ENCODE data around the gene OR51Q1. TPM values are rescaled to one million over a fixed set of nuclear protein-coding genes. Genes with fewer than 3 reads are reported as not detected.

The OR51Q1 gene, protein sequence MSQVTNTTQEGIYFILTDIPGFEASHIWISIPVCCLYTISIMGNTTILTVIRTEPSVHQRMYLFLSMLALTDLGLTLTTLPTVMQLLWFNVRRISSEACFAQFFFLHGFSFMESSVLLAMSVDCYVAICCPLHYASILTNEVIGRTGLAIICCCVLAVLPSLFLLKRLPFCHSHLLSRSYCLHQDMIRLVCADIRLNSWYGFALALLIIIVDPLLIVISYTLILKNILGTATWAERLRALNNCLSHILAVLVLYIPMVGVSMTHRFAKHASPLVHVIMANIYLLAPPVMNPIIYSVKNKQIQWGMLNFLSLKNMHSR
- not detected for total RNA-seq

DNA sequence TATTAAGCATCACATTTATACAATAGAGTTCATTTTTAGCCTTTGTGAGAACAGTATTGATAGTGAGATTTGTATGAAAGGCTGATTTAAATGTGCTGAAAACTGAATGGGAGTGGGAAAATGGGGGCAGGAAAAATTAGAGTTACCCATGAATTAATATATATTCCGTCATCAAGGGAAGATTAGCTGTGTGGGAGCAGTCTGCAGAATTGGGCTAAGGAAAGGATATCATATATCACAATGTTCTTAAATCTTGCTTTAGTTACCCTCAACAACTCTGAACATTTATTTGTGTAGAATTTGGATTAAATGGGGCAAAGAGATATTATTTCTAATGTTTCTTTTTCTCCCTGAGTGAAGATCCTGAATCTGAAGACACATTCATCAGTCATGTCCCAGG, at the start of gene OR51Q1:
Gene OR51Q1, plus strand, starts transcription at position 301 of the 400 bp plus-strand sequence. Its CDS starts 90 bp downstream, at position 391.

DNA sequence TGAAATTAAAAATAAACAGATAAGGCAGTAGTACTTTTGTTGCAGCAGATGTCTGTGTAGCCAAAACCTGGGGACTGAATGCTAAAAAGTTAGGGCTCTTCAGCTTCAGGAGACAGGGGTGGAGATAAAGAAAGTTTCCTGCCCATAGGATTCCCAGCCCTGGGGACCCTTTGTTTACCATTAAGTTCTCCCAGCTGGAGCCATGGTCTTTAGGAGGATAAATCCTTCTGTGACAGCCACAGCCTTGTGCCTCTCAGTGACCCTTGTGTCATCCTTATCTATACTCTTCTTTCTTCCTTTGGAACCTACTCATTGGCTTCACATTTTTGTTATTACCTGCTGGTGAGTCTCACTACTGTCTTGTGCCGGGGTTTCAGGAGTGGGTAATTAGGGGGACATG, 38.3 kb upstream of the OR51Q1 start, which contains the start of gene OR51M1:
Gene OR51M1, plus strand, starts transcription at position 237 of the 400 bp plus-strand sequence. CDS start 5,587 bp downstream, outside the sequence.

DNA sequence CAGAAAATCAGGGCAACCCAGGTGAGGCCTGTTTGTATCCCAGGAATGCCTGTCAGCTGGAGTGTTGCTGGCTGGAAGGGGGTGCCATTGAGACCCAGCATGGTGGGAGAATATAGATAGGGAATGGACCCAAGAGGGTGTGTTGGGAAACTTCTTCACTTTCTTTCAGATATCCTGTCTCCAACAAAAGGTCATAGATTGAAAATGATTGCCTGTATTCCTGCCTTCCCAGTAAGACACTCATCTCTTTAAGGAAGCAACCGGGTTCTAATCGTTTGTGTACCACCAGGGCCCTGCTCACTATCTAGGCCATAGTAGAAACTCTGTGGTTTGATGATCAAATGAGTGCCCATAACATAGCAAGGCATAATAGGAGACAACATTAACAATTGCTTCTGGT, 19.5 kb downstream of the OR51Q1 start, which contains the start of gene OR51I1:
Gene OR51I1, minus strand, starts transcription at position 101 of the 400 bp plus-strand sequence. Its CDS starts 0 bp downstream, at position 101.

DNA sequence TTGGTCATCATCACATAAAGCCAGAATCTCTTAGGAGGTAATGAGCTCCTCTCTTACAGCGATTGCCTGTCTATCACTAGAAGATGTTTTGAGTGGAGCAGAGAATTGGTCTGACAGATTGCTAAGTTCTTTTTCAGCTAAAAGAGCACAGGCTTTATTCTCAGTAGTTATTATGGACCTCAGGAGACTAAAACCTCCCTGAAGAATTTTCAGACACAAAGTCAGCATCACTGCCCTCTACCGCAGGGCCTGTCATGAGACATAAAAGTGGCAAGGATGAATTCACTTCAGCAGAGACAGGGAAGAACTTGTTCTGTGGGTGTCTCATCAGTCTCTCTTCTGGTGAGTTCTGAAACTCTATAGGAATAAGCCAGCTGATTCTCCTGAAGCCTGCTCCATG, 27.1 kb downstream of the OR51Q1 start, which contains the start of gene OR51I2:
Gene OR51I2, plus strand, starts transcription at position 301 of the 400 bp plus-strand sequence. CDS start 4,166 bp downstream, outside the sequence.

Other genes starting within 250 kb of the OR51Q1 start
- not detected for gene OR51V1, start 221.4 kb upstream of the OR51Q1 start, total RNA-seq
- 550 TPM for gene HBB, start 195.0 kb upstream of the OR51Q1 start, total RNA-seq
- gene HBD, start 187.6 kb upstream of the OR51Q1 start, total RNA-seq, result not detected
- gene HBG1, start 172.3 kb upstream of the OR51Q1 start, total RNA-seq, result 3.5 TPM
- gene HBG2, start 167.3 kb upstream of the OR51Q1 start, total RNA-seq, result 2,344 TPM
- 13.8 TPM for gene HBE1, start 152.2 kb upstream of the OR51Q1 start, total RNA-seq
- not detected for gene OR51B4, start 120.2 kb upstream of the OR51Q1 start, total RNA-seq
- gene OR51B2, start 97.8 kb upstream of the OR51Q1 start, total RNA-seq, result 0.46 TPM
- gene OR51B5, start 78.6 kb upstream of the OR51Q1 start, total RNA-seq, result 0.46 TPM
- gene OR51B6, start 70.6 kb upstream of the OR51Q1 start, total RNA-seq, result not detected
- not detected for gene OR51M1, start 38.3 kb upstream of the OR51Q1 start, total RNA-seq
- not detected for gene OR51I1, start 19.4 kb downstream of the OR51Q1 start, total RNA-seq
- gene OR51I2, start 27.2 kb downstream of the OR51Q1 start, total RNA-seq, result not detected
- gene OR52D1, start 66.6 kb downstream of the OR51Q1 start, total RNA-seq, result not detected
- gene UBQLN3, start 87.8 kb downstream of the OR51Q1 start, total RNA-seq, result 0.46 TPM
- gene UBQLNL, start 94.6 kb downstream of the OR51Q1 start, total RNA-seq, result 0.46 TPM
- gene OR52H1, start 126.4 kb downstream of the OR51Q1 start, total RNA-seq, result 0.69 TPM
- gene OR52B6, start 158.8 kb downstream of the OR51Q1 start, total RNA-seq, result not detected
- 1.2 TPM for gene TRIM6, start 174.5 kb downstream of the OR51Q1 start, total RNA-seq
- 2.3 TPM for gene TRIM34, start 202.9 kb downstream of the OR51Q1 start, total RNA-seq